SK-N-MC (cell line): ENCODE results near the gene ZNF662.

Experiments
- EZH2 ChIP-seq: fragments of 200-600 bp; sonication (generic); IDR thresholded peaks from one replicate; pipeline ENCODE4 v1.6.1; 2017; ENCODE audit warnings: antibody characterized with exemption
- FOXP2 ChIP-seq: optimal IDR thresholded peaks from 2 replicates; pipeline ENCODE3; 2011; ENCODE audit warnings: mild to moderate bottlenecking, moderate library complexity; ENCODE audit not compliant: insufficient read depth; ENCODE audit errors: extremely low read length, control extremely low read depth
- POLR2AphosphoS5 ChIP-seq: IDR thresholded peaks from 2 replicates; pipeline ENCODE4 v1.6.1; 2012; ENCODE audit warnings: mild to moderate bottlenecking, low read depth, low read length, borderline replicate concordance

DNA sequence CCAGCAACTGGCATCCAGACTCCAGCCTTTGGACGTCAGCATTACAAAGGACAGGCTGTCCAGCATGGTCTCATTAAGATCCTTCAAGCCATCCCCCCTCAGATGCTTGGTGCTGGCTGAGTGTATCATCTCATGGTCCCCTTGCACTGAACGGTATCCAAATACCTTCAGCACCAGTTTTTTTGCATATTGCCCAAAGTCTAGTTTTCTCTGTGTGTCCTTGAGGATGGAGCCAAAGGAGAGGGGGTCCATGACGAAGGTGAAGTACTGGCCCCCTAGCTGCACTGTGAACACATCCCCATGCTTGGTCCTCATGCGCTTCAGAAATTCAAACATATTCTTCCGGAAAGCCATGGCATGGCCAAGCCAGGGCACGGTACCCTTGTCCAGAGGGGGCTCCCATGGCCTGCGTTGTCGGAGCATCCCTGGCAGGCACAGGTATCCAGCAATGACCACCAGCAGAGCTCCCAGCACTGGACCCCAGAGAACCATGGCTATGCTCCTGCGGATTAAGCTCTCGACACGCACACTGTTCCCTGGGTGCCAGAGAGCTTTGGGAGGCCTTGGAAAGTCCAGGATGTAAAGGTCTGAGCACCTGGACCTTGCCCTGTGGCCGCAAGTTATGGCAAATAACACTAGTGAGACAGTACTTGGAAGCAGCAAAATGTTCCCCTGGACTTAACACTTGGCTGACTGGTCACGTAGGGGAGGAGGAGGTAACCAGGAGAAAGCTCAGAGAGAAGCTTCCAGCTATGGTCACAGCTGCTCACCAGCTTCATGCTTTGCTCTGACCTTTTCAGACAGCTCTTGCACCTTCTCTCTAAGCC, 30.4 kb upstream of the ZNF662 start, which contains the start of gene CYP8B1:
- TF ChIP-seq POLR2AphosphoS5, result no peak
- TF ChIP-seq EZH2, result no peak
- no peak for TF ChIP-seq FOXP2
